GM21360 (cell line): ENCODE results near the gene RASSF5.
"Not testable (repeated sequence)": the region's sequence is repeated elsewhere in the genome, so short reads cannot be mapped to it uniquely, and the experiment has no call there.

ENCODE experiments used
- ATAC-seq: cut with Tn5 transposase; IDR thresholded peaks from one replicate; pipeline ENCODE4 v1.9.1; 2021; ENCODE audit warnings: mild to moderate bottlenecking, moderate library complexity; ENCODE audit not compliant: unreplicated experiment

Gene RASSF5

DNA sequence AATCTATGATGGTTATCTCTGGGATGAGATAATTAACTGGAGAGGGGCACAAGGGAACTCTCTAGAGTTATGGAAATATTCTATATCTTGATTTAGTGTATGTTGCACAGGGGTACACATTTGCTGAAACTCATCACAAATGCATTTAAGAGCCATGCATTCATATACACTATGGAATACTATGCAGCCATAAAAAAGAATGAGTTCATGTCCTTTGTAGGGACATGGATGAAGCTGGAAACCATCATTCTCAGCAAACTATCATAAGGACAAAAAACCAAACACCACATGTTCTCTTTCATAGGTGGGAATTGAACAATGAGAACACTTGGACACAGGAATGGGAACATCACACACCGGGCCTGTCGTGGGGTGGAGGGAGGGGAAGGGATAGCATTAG lies 119.1 kb downstream of the RASSF5 start:
- ATAC-seq: not testable (repeated sequence)

DNA sequence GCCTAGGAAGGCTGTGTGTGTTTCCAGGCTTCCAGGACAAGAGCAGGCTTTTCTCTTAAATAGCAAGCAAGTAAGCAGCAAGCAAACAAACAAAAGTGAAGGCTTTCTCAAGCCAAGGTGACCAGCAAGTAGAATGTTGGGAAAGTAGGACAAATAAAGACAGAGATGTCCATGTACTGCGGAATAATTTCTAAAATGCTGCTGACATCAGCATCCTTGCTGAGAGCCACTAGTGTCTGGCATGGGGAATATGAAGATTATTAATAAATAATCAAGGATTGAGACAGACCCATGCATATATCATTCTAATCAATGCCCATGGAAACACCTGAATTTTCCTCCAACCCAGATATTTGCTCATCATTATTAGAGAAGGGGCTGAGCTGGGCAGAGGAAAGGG lies 121.6 kb downstream of the RASSF5 start:
- ATAC-seq: no peak

DNA sequence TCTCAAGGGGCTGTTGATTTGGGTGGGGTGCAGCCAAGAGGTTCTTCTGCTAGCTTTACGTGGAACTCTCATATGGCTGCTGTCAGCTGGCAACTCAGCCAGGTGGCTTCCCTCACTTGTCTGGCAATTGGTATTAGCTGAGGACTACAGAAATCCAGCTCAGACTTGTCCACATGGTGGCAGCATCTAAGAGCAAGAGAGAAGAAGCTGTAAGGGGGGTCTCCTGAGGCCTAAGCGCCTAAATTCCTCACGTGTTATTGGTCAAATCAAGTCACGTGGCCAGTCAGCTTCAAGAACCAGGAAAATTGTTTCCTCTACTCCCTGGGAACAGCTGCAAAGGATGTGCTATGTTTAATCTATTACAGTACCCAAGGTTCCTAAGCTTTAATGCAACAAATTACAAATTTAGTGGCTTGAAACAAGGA lies 123.8 kb downstream of the RASSF5 start:
- no peak for ATAC-seq

DNA sequence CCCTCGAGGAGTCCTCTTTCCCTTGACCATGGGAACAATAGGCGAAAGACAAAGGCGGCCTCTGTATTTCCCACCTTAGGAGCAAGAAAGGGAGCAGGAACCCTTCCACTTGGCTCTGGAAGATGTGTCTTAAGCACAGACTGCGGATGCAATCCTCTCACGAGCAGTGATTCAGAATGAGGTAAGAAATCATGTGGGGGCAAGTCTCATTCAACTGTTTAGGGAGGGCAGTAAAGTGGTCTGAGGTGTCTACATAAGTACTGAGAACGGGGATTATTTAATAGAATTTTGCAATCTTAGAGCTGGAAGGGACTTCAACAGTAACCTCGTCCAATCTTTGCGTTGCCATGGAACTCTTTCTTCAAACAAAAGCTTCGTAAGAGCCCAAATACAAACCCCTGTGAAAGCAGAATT lies 126.4 kb downstream of the RASSF5 start:
- no peak for ATAC-seq

DNA sequence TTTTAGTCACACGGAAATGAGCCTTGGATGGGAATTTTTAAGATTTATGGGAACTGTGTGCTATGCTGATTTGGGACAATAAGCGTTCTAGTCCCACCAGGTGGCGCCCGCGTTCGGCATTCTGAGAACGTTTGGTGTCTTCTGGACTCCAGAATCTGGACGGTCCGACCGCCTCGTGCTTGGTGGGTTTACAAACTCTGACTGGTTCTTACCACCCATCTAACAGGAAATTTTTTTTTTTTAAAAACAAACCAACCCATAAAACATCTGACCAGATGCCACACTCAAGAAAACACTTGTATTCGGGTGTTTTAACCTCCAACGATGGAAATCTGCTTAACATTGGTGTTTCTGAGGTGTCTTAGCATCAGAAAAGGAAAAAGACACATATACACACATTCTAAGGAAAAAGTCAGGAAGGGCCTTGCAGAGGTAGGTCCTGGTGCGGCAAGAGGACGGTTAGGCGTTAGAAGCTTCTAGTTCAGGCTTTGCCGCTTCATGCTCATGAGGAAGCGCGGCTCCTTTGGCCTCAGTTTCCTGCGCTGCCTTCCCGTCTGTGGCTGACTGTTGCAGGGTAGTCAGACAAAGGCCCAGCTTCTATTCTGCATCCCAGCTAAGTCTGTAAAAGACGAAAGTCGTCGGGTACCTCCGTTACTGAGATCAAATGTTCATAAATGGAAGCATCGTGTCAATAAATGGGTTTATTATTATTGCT lies 127.2 kb downstream of the RASSF5 start:
- no peak for ATAC-seq

DNA sequence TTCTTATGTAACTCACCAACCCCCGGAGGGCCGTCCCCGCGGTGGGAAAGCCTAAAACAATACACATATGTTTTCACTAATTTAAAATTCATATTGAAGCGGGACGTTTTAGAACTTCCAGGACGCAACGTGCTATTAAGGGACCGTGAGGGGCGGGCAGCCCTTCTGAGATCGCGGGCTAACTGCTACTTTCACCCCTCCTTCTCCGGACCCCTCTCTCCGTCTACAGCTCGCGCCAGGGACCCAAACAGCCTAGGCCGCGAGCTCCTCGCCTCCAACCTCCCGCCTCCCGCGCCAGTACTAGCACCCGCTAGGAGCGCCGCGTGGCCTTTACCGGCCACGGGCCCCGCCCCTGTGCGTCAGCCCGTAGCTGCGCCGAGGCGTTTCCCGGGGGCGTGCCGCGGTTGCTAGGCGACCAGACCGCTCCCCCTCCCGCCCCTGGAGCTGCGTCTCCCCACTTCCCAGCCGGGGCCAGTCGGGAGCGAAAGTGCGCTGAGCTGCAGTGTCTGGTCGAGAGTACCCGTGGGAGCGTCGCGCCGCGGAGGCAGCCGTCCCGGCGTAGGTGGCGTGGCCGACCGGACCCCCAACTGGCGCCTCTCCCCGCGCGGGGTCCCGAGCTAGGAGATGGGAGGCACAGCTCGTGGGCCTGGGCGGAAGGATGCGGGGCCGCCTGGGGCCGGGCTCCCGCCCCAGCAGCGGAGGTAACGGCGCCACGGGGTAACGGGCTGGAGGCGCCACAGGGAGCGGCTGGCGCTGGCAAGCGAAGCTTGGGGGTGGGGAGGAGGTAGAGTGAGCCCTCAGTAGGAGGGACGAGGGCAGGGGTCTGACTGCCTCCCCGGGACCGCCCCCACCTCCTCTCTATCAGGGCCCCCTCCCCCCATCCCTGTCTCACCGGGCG lies 128.0 kb downstream of the RASSF5 start, which contains the start of gene DYRK3:
DYRK3 (plus strand) TSS at position 457 of the 898 bp plus-strand sequence; CDS start at position 625, 168 bp downstream.
- ATAC-seq: peak; percentile 87

DNA sequence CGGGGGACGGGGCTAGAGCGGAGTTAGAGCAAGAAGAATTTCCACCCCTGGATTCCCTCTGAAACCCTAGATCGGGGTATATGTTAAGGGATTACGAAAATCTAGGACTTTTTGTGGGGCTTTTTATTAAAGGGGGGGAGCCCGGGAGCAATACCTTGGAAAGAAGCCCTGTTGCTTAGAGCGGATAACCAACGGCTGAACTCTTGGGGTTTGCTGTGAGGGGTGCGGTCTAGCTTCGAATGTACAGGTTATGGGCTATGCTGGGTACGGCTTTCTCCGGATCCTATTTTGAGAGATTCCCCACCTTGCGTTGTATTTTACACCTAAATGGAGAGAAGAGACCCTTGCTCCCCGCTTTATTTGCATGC lies 128.6 kb downstream of the RASSF5 start:
- ATAC-seq: no peak

DNA sequence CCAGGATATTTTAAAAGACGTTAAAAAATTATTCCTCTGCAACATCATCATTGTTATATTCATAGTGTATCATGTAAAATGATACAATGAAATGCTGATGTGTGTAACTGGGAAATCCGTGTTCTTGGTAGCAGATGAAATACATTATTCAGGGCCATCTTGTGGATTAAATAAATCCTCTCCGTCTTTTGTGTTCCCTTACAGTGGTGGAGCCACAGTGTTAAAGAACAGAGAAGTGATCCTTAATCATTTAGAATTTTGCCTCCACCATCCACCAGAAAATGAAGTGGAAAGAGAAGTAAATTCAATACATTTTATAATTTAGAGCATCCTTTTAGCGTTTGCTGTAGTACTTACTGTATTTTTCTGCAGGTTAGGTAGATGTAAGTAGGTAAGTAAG lies 129.3 kb downstream of the RASSF5 start:
- ATAC-seq: no peak

DNA sequence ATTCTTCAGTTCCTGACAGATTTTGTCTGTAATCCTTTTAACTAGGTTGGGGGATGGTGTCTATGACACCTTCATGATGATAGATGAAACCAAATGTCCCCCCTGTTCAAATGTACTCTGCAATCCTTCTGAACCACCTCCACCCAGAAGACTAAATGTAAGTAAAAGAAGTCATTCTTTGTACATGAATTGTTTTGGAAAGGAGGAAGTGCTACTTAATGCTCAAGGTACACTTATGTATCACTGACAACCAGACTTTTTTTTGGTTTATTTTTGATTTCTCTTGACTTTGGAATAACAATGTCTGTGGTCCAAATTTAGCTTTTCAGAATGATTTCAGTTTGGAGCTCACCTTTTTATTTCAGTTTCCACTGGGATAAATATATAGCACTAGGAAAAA lies 130.3 kb downstream of the RASSF5 start:
- ATAC-seq: no peak
